CD1c-positive myeloid dendritic cell (primary cell): ENCODE results near the gene MS4A4A.

ENCODE experiments used
- DNase-seq: peaks from one replicate; pipeline ENCODE4 v3.0.0-alpha.2; 2016; ENCODE audit errors: extremely low spot score

MS4A4A gene

GRCh38 chr11:60347084-60347797, 66.8 kb downstream of the MS4A4A start:
- DNase-seq, result peak; percentile 19

DNA sequence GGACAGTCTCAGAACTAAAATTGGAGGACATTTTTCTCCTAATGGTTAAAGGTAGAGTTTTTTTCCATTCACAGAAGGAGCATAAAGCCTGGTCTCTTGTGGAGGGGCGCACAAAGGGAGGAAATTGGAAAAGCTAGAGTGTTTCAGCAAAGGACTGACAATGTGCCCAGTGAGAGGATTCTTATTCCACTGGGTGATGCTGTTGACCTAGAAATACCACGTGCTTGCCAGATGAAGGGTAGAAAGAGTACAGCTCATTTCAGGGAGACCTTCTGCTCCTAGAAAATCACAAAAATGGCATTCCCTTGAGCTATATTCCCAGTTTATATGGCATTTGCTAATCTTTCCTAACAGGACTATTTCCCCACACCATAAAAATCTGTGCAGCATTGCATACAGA, 67.7 kb downstream of the MS4A4A start:
- DNase-seq, result no peak

- peak; percentile 48 for DNase-seq
These were observed 69.5 kb downstream of the MS4A4A start for GRCh38 chr11:60349990-60350389.

DNA sequence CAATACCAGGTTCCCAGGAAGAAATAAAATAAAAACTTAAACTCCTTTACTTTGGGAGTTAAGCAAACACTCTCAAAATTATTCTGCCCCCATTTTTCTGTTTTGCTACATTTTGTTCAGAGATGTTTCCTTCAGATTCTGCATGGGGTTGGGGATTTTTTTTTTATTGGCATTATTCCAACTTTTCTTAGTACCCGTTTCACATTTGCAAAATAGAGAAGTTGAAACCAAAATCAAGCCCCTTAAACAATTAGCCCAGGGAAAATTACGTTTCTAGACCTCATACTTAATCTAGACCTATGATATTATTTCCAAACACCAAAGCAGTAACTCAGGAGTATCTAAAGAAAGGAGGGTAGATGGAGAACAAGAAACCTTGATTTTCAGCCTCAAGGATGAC, 77.3 kb downstream of the MS4A4A start:
- DNase-seq, result peak; percentile 47
